ENCODE measurements around the gene PCBD1.
"Not testable (repeated sequence)": the region's sequence is repeated elsewhere in the genome, so short reads cannot be mapped to it uniquely, and the experiment has no call there.

PCBD1 gene

GRCh38 chr10:70872291-70872690, 16.1 kb downstream of the PCBD1 start:
- Histone ChIP-seq H3K36me3 (peaks cover 11% of the 10 kb centered on the region), H3K4me1 (peaks cover 6% of the 10 kb centered on the region; the same call in 1 of the 2 replicates), H3K4me3 (ENCODE audit: low read depth, low read length) (no peak overlapping the region), H3K27me3 (no peaks in the 10 kb centered on the region), H3K9me3 (no peaks in the 10 kb centered on the region)
- DNase-seq, result no peak
- no peak for TF ChIP-seq CTCF (IDR thresholded peaks at IDR 0.05; ENCODE audit: low read depth, low read length)

- Histone ChIP-seq H3K4me3 (ENCODE audit: low read depth, low read length) (no peak overlapping the region), H3K27me3 (no peaks in the 10 kb centered on the region), H3K9me3 (no peaks in the 10 kb centered on the region), H3K36me3 (peaks cover 7% of the 10 kb centered on the region), H3K4me1 (no peaks in the 10 kb centered on the region)
- no peak for TF ChIP-seq CTCF (IDR thresholded peaks at IDR 0.05; ENCODE audit: low read depth, low read length)
- no peak for DNase-seq
Observed at GRCh38 chr10:70866424-70866823, 21.9 kb downstream of the PCBD1 start.

- H3K9me3 ChIP-seq, result no peaks in the 10 kb centered on the region
- no peak for TF ChIP-seq CTCF (IDR thresholded peaks at IDR 0.05; ENCODE audit: low read depth, low read length)
- H3K4me1 ChIP-seq, result no peaks in the 10 kb centered on the region; the same call in 1 of the 2 replicates
- DNase-seq, result no peak
- peaks cover 11% of the 10 kb centered on the region for H3K36me3 ChIP-seq
- H3K27me3 ChIP-seq, result no peaks in the 10 kb centered on the region
- H3K4me3 ChIP-seq (ENCODE audit: low read depth, low read length), result no peak overlapping the region
Observed at GRCh38 chr10:70864935-70865334, 23.4 kb downstream of the PCBD1 start.

- Histone ChIP-seq H3K4me3 (ENCODE audit: low read depth, low read length) (no peak overlapping the region), H3K27me3 (no peaks in the 10 kb centered on the region), H3K4me1 (peaks cover 3% of the 10 kb centered on the region), H3K36me3 (peaks cover 11% of the 10 kb centered on the region), H3K9me3 (no peaks in the 10 kb centered on the region)
- peak; percentile 16; the same call in 1 of the 2 replicates for TF ChIP-seq CTCF (IDR thresholded peaks at IDR 0.05; ENCODE audit: low read depth, low read length)
- no peak for DNase-seq
Observed at GRCh38 chr10:70863470-70864160, 24.8 kb downstream of the PCBD1 start.

GRCh38 chr10:70861495-70862197, 26.7 kb downstream of the PCBD1 start:
- peaks cover 11% of the 10 kb centered on the region for H3K36me3 ChIP-seq
- peaks cover 11% of the 10 kb centered on the region for H3K4me1 ChIP-seq
- not testable (repeated sequence) for DNase-seq; H3K27me3 ChIP-seq; H3K4me3 ChIP-seq (ENCODE audit: low read depth, low read length); H3K9me3 ChIP-seq

- peaks cover 15% of the 10 kb centered on the region for H3K4me1 ChIP-seq
- no peaks in the 10 kb centered on the region for H3K9me3 ChIP-seq
- peak; percentile 43 for DNase-seq
- H3K27me3 ChIP-seq, result no peaks in the 10 kb centered on the region
- no peak overlapping the region for H3K4me3 ChIP-seq (ENCODE audit: low read depth, low read length)
- no peak for TF ChIP-seq CTCF (IDR thresholded peaks at IDR 0.05; ENCODE audit: low read depth, low read length)
- peaks cover 19% of the 10 kb centered on the region for H3K36me3 ChIP-seq
Observed at GRCh38 chr10:70858759-70859158, 29.6 kb downstream of the PCBD1 start.
